ENCODE results near the gene DEPDC5. TPM values are rescaled to one million over a fixed set of nuclear protein-coding genes. Genes with fewer than 3 reads are reported as not detected.
"Not testable (repeated sequence)": the region's sequence is repeated elsewhere in the genome, so short reads cannot be mapped to it uniquely, and the experiment has no call there.

Gene DEPDC5
- total RNA-seq, 1 experiment from 2014 or later: 7.9 TPM

- POLR2A ChIA-PET (ENCODE audit: unreplicated experiment): no interaction called here
- no peak overlapping the region for H3K4me2 ChIP-seq (ENCODE audit: low read length)
- H3F3A ChIP-seq (ENCODE audit: low read length, unreplicated experiment): no peaks in the 10 kb centered on the region
- H3K79me2 ChIP-seq (ENCODE audit: low read length): no peaks in the 10 kb centered on the region
- no peaks in the 10 kb centered on the region for H4K20me1 ChIP-seq (ENCODE audit: low read length)
- no peak overlapping the region for H3K27ac ChIP-seq (ENCODE audit: low read length)
- no peaks in the 10 kb centered on the region for H3K9me2 ChIP-seq (replicated peaks; ENCODE audit: low read length)
- intact Hi-C loops (cut with micrococcal nuclease): no loop called here
- H3K9me3 ChIP-seq (ENCODE audit: low read length): no peaks in the 10 kb centered on the region
- no peaks in the 10 kb centered on the region for H3K4me1 ChIP-seq (ENCODE audit: insufficient read depth, low read length)
- H3K36me3 ChIP-seq (ENCODE audit: low read depth, low read length): peaks cover 5% of the 10 kb centered on the region; the same call in 1 of the 2 replicates
- H2AFZ ChIP-seq (ENCODE audit: low read length): no peak overlapping the region
- no peaks in the 10 kb centered on the region for H3K27me3 ChIP-seq (ENCODE audit: low read length)
- TF ChIP-seq EZH2phosphoT487 (IDR thresholded peaks at IDR 0.05; ENCODE audit: borderline replicate concordance, low read length) (no peak), CTCF (conservative IDR thresholded peaks at IDR 0.05; ENCODE audit: low read depth, low read length) (no peak), EZH2 (IDR thresholded peaks at IDR 0.05; ENCODE audit: low read length, unreplicated experiment) (no peak)
- BruUV-seq (replicated peaks): no TSS peak
- no peak for ATAC-seq
- CTCF ChIA-PET: no interaction called here
- no peak overlapping the region for H3K9ac ChIP-seq (ENCODE audit: low read length)
- no peak overlapping the region for H3K4me3 ChIP-seq (ENCODE audit: low read length)
- DNase-seq: no peak
Observed at GRCh38 chr22:31806751-31807150, 52.9 kb downstream of the DEPDC5 start.

GRCh38 chr22:31812977-31813605 is 59.3 kb downstream of the DEPDC5 start:
- intact Hi-C loops (cut with micrococcal nuclease): no loop called here

GRCh38 chr22:31813898-31814297 is 60.1 kb downstream of the DEPDC5 start:
- H3K4me2 ChIP-seq (ENCODE audit: low read length); H3K27ac ChIP-seq (ENCODE audit: low read length); H3K9ac ChIP-seq (ENCODE audit: low read length); H4K20me1 ChIP-seq (ENCODE audit: low read length); H3K9me2 ChIP-seq (replicated peaks; ENCODE audit: low read length); intact Hi-C loops (cut with micrococcal nuclease); BruUV-seq (replicated peaks); H2AFZ ChIP-seq (ENCODE audit: low read length); H3K9me3 ChIP-seq (ENCODE audit: low read length); DNase-seq; H3F3A ChIP-seq (ENCODE audit: low read length, unreplicated experiment); H3K27me3 ChIP-seq (ENCODE audit: low read length); POLR2A ChIA-PET (ENCODE audit: unreplicated experiment); ATAC-seq; H3K4me1 ChIP-seq (ENCODE audit: insufficient read depth, low read length); H3K4me3 ChIP-seq (ENCODE audit: low read length); H3K79me2 ChIP-seq (ENCODE audit: low read length): not testable (repeated sequence)
- CTCF ChIA-PET: interaction anchor here (1.4 kb wide), 1 partner anchor 157 kb away, joined by 9 read pairs; no protein-coding TSS in a partner anchor
- H3K36me3 ChIP-seq (ENCODE audit: low read depth, low read length): peaks cover 12% of the 10 kb centered on the region

More at GRCh38 chr22:31812977-31813605, 59.3 kb downstream of the DEPDC5 start:
- H3K27ac ChIP-seq (ENCODE audit: low read length): no peak overlapping the region
- no peaks in the 10 kb centered on the region for H4K20me1 ChIP-seq (ENCODE audit: low read length)
- no peaks in the 10 kb centered on the region for H3K27me3 ChIP-seq (ENCODE audit: low read length)
- DNase-seq: no peak
- no peaks in the 10 kb centered on the region for H3K9me2 ChIP-seq (replicated peaks; ENCODE audit: low read length)
- no TSS peak for BruUV-seq (replicated peaks)
- TF ChIP-seq CTCF (conservative IDR thresholded peaks at IDR 0.05; ENCODE audit: low read depth, low read length) (no peak), EZH2 (IDR thresholded peaks at IDR 0.05; ENCODE audit: low read length, unreplicated experiment) (no peak), EZH2phosphoT487 (IDR thresholded peaks at IDR 0.05; ENCODE audit: borderline replicate concordance, low read length) (no peak)
- H3F3A ChIP-seq (ENCODE audit: low read length, unreplicated experiment): no peaks in the 10 kb centered on the region
- H3K9ac ChIP-seq (ENCODE audit: low read length): no peak overlapping the region
- no peak overlapping the region for H3K4me3 ChIP-seq (ENCODE audit: low read length)
- peaks cover 1% of the 10 kb centered on the region; the same call in 1 of the 2 replicates for H3K4me1 ChIP-seq (ENCODE audit: insufficient read depth, low read length)
- peak; percentile 77 for ATAC-seq
- ChIA-PET CTCF (interaction anchor here (1.4 kb wide), 1 partner anchor 157 kb away, joined by 9 read pairs; no protein-coding TSS in a partner anchor), POLR2A (ENCODE audit: unreplicated experiment) (interaction anchor here (0.6 kb wide), 1 partner anchor 183 kb away, joined by 3 read pairs; no protein-coding TSS in a partner anchor)
- peaks cover 9% of the 10 kb centered on the region for H3K36me3 ChIP-seq (ENCODE audit: low read depth, low read length)
- no peaks in the 10 kb centered on the region for H3K79me2 ChIP-seq (ENCODE audit: low read length)
- no peaks in the 10 kb centered on the region for H3K9me3 ChIP-seq (ENCODE audit: low read length)
- no peak overlapping the region for H2AFZ ChIP-seq (ENCODE audit: low read length)
- H3K4me2 ChIP-seq (ENCODE audit: low read length): no peak overlapping the region
